ENCODE measurements around the gene HOPX.

HOPX gene

DNA sequence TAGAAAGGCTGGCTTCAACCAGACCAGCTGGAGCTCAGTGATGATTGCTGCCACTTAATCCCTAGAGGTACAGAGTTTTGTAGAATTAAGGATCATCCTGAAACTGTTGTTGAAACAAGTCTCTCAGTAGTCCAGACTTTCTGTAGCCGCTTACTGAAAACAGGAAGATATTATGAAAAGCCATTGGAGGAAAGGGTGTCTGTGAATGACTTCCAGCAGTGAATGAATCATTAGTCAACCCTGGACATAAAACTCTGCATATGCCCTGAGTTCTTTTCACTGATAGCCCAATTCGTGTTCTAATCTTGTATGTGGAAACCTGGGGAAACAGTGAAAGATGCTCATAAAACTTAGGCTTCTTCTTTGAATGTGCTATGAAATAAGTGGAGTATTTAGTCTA lies 14.8 kb downstream of the HOPX start:
- peaks cover 17% of the 10 kb centered on the region for H3K27me3 ChIP-seq
- no peak overlapping the region for H3K27ac ChIP-seq
- no peaks in the 10 kb centered on the region for H3K9me3 ChIP-seq
- H3K4me3 ChIP-seq (ENCODE audit: low read depth in 1 of 2, low read length in 1 of 2): no peak overlapping the region
- no peak for TF ChIP-seq CTCF (IDR thresholded peaks at IDR 0.05)
- H3K36me3 ChIP-seq: no peaks in the 10 kb centered on the region
- H3K4me1 ChIP-seq (ENCODE audit: control insufficient read depth in 1 of 2, insufficient read depth in 1 of 2, low read depth in 1 of 2, low read length in 1 of 2): no peaks in the 10 kb centered on the region

GRCh38 chr4:56665781-56666180 lies 15.3 kb downstream of the HOPX start:
- no peaks in the 10 kb centered on the region for H3K36me3 ChIP-seq
- TF ChIP-seq CTCF (IDR thresholded peaks at IDR 0.05): no peak
- peaks cover 17% of the 10 kb centered on the region for H3K27me3 ChIP-seq
- H3K4me1 ChIP-seq (ENCODE audit: control insufficient read depth in 1 of 2, insufficient read depth in 1 of 2, low read depth in 1 of 2, low read length in 1 of 2): no peaks in the 10 kb centered on the region
- H3K27ac ChIP-seq: no peak overlapping the region
- no peak overlapping the region for H3K4me3 ChIP-seq (ENCODE audit: low read depth in 1 of 2, low read length in 1 of 2)
- no peaks in the 10 kb centered on the region for H3K9me3 ChIP-seq

DNA sequence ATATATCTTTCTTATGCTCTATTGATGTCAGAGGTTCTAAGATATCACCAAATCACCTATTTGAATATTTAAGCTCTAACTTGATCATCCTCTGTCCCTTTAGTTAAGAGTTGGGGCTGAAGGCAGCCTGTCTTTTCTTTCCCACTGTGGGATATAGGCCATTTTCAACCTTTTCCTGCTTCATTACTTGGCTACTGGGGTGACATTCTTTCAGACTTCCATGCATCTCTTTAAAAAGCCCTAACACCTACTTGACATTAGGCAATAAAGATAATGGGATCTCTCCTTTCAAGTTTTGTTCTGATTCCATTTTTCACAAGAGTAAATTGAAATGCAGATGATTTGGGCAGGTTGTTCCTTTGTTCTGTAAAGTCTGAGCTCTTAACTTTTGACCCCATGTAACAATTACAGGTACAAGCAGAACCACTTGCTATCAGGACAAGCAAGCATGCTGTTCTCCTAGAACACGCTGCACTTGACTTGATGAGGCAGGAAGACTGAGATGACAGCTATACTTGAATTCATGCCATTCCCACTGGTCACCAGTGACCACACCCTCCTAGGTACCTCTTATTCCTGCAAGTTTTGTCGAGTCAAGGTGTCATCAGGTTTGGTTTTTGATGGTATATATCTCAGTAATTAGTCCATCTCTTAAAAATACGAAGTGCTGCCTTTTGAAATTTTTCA lies 18.2 kb downstream of the HOPX start:
- no peak for TF ChIP-seq CTCF (IDR thresholded peaks at IDR 0.05)
- no peaks in the 10 kb centered on the region for H3K4me1 ChIP-seq (ENCODE audit: control insufficient read depth in 1 of 2, insufficient read depth in 1 of 2, low read depth in 1 of 2, low read length in 1 of 2)
- H3K27ac ChIP-seq: no peak overlapping the region
- H3K9me3 ChIP-seq: no peaks in the 10 kb centered on the region
- no peak overlapping the region for H3K4me3 ChIP-seq (ENCODE audit: low read depth in 1 of 2, low read length in 1 of 2)
- peaks cover 38% of the 10 kb centered on the region for H3K27me3 ChIP-seq
- H3K36me3 ChIP-seq: no peaks in the 10 kb centered on the region

DNA sequence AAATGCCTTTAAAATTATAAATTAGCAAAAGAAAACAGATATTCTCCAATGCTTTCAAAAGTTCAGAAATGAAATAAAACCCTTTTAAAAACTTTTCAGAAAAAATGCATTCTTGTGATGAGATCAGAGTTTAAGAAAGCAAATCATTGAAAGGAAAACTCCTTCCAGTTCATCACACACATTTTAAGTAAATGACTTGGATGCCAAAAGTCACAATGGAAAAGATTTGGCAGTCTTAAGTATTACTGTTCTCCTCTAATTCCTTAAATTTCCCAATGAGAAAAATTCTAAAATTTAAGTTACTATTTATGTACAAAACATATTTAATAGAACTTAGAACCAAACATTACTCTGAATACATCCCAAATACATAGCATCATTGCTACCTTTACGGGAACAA lies 21.1 kb downstream of the HOPX start:
- TF ChIP-seq CTCF (IDR thresholded peaks at IDR 0.05): no peak
- Histone ChIP-seq H3K4me1 (ENCODE audit: control insufficient read depth in 1 of 2, insufficient read depth in 1 of 2, low read depth in 1 of 2, low read length in 1 of 2) (peaks cover 9 to 15% of the 10 kb centered on the region in 2 experiments), H3K9me3 (no peaks in the 10 kb centered on the region), H3K4me3 (ENCODE audit: low read depth in 1 of 2, low read length in 1 of 2) (no peak overlapping the region), H3K27ac (no peak overlapping the region), H3K27me3 (peaks cover 51% of the 10 kb centered on the region), H3K36me3 (no peaks in the 10 kb centered on the region)

DNA sequence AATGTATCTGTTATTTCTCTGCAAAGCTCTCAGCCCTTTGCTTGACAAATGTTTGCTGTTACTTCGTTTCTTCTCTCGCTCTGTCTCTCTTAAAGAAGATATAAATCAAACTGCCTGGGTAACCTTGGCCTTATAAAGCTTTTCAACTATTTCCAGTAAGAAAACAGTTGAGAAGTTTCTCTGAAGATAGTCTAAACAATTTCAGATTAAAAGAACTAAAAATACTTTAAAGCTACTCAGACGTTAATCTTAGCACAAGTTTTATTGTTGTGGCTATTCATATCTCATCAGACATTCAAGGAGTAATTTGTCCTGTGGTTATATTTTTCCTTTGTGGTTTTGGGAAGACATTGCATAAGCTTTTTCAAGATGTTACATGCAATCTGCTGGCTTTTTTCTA lies 22.6 kb downstream of the HOPX start:
- H3K4me1 ChIP-seq (ENCODE audit: control insufficient read depth in 1 of 2, insufficient read depth in 1 of 2, low read depth in 1 of 2, low read length in 1 of 2): peaks cover 9 to 27% of the 10 kb centered on the region in 2 experiments
- no peak overlapping the region for H3K27ac ChIP-seq
- no peaks in the 10 kb centered on the region for H3K36me3 ChIP-seq
- H3K27me3 ChIP-seq: peaks cover 65% of the 10 kb centered on the region
- H3K9me3 ChIP-seq: no peaks in the 10 kb centered on the region
- no peak for TF ChIP-seq CTCF (IDR thresholded peaks at IDR 0.05)
- H3K4me3 ChIP-seq (ENCODE audit: low read depth in 1 of 2, low read length in 1 of 2): no peak overlapping the region
